CD4-positive, alpha-beta T cell treated with Interleukin-21 for 1 hour (primary cell): Measurements from ENCODE around the gene ARL2BP.

ENCODE experiments used
- DNase-seq: peaks from one replicate; pipeline ENCODE4 v3.0.0-alpha.2; 2020

The ARL2BP gene

GRCh38 chr16:57236022-57236350 is 9.1 kb upstream of the ARL2BP start:
- no peak for DNase-seq

- DNase-seq, result no peak
Measured at GRCh38 chr16:57238682-57239081, 6.4 kb upstream of the ARL2BP start.

GRCh38 chr16:57239107-57239506 is 6.0 kb upstream of the ARL2BP start:
- no peak for DNase-seq

- no peak for DNase-seq
Measured at GRCh38 chr16:57240851-57241250, 4.2 kb upstream of the ARL2BP start.

- DNase-seq, result no peak
Measured at GRCh38 chr16:57242650-57243049, 2.4 kb upstream of the ARL2BP start.

GRCh38 chr16:57244463-57244766 is 644 bp upstream of the ARL2BP start:
- no peak for DNase-seq

- DNase-seq, result no peak
Measured at GRCh38 chr16:57245472-57246113, 534 bp downstream of the ARL2BP start.

GRCh38 chr16:57251352-57251751 is 6.3 kb downstream of the ARL2BP start:
- DNase-seq, result no peak

- no peak for DNase-seq
Measured at GRCh38 chr16:57252148-57252721, 7.2 kb downstream of the ARL2BP start.

GRCh38 chr16:57253466-57253865 is 8.4 kb downstream of the ARL2BP start:
- DNase-seq, result no peak

GRCh38 chr16:57255686-57256415 is 10.8 kb downstream of the ARL2BP start:
- DNase-seq, result no peak

GRCh38 chr16:57256601-57257395 is 11.7 kb downstream of the ARL2BP start:
- DNase-seq, result no peak

GRCh38 chr16:57257455-57258070 is 12.5 kb downstream of the ARL2BP start:
- no peak for DNase-seq

GRCh38 chr16:57258226-57258909 is 13.3 kb downstream of the ARL2BP start:
- no peak for DNase-seq

- DNase-seq, result no peak
Measured at GRCh38 chr16:57258910-57259475, 13.9 kb downstream of the ARL2BP start.

- DNase-seq, result no peak
Measured at GRCh38 chr16:57260294-57260929, 15.4 kb downstream of the ARL2BP start.

GRCh38 chr16:57261806-57262205 is 16.7 kb downstream of the ARL2BP start:
- DNase-seq, result no peak

GRCh38 chr16:57262841-57263540 is 17.9 kb downstream of the ARL2BP start:
- no peak for DNase-seq

GRCh38 chr16:57263541-57264351 is 18.7 kb downstream of the ARL2BP start:
- DNase-seq, result no peak

- DNase-seq, result no peak
Measured at GRCh38 chr16:57264381-57264780, 19.3 kb downstream of the ARL2BP start.
